Measurements from ENCODE around the gene CPVL. TPM values are rescaled to one million over a fixed set of nuclear protein-coding genes. Genes with fewer than 3 reads are reported as not detected.

CPVL gene
- total RNA-seq, 1 experiment from 2014 or later, result 26.9 TPM

DNA sequence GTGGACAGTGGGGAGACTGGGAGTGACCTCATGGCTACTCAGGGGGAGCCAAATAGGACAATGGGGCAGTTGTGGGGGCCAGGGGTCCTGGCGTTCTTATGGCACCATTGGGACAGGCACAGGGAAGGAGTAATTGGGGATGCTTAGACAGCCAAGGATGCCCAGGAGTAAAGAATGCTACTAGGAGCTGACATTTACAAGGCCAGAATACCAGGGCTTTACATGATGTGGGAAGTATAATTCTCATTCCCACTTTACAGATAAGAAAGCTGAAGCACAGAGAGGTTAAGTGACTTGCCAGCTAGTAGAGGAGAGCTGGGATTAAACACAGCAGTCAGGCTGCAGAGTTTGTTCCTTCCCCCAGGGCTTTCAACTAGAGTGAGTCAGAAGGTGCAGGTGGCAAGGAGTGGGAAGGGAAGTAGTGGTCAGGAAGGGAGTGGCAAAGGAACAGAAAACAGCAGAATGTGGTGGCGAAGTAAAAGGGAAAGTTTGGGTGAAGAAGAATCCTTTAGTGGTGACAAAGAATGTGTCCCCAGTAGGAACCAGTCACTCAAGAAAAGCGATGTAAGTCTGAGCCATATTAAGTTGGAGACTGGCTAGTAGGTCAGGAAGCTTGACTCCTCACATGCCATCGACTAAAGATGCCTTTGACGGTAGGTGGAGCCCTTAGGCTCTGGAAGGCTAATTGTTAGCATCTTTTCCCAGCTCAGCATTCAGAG is 32.8 kb downstream of the CPVL start:
- Histone ChIP-seq H3T11ph (ENCODE audit: low read length) (no peak overlapping the region), H3K14ac (ENCODE audit: insufficient read depth, low read length) (no peak overlapping the region), H3K27me3 (ENCODE audit: insufficient read depth, low read length) (no peaks in the 10 kb centered on the region), H2BK5ac (ENCODE audit: insufficient read length, low read length) (no peak overlapping the region), H4K8ac (replicated peaks; ENCODE audit: insufficient read length, low read depth, low read length) (no peak overlapping the region), H3K56ac (ENCODE audit: insufficient read length, low read depth, low read length) (no peak overlapping the region), H3K9me3 (ENCODE audit: control insufficient read depth, low read depth, low read length) (no peaks in the 10 kb centered on the region), H3K27ac (ENCODE audit: insufficient read length, low read depth, low read length) (no peak overlapping the region), H4K20me1 (ENCODE audit: control insufficient read depth, insufficient read depth, insufficient read length) (no peaks in the 10 kb centered on the region), H3K9ac (ENCODE audit: extremely low read depth, insufficient read length, low read length) (no peak overlapping the region), H2BK120ac (ENCODE audit: low read depth, low read length, poor library complexity, severe bottlenecking) (no peak overlapping the region), H4K91ac (ENCODE audit: insufficient read length, low read depth, low read length) (no peak overlapping the region), H3K79me2 (ENCODE audit: insufficient read depth, low read length) (no peaks in the 10 kb centered on the region), H3K4me1 (ENCODE audit: insufficient read depth, low read length) (no peaks in the 10 kb centered on the region), H3K4me2 (ENCODE audit: insufficient read depth, insufficient read length, low read length) (no peak overlapping the region), H3K23ac (ENCODE audit: insufficient read length, low read depth, low read length) (no peak overlapping the region), H2BK12ac (ENCODE audit: insufficient read length, low read depth, low read length) (no peak overlapping the region), H2AK5ac (ENCODE audit: insufficient read length, low read length) (no peak overlapping the region), H3K18ac (ENCODE audit: insufficient read length, low read depth, low read length) (no peak overlapping the region), H4K5ac (ENCODE audit: insufficient read length, low read depth, low read length) (no peak overlapping the region), H3K23me2 (ENCODE audit: insufficient read length, low read depth, low read length, poor library complexity, severe bottlenecking) (no peaks in the 10 kb centered on the region), H2AFZ (ENCODE audit: low read length) (no peak overlapping the region), H3K4ac (ENCODE audit: low read depth, low read length) (no peak overlapping the region), H3K79me1 (ENCODE audit: insufficient read depth, low read depth, low read length, poor library complexity, severe bottlenecking) (no peaks in the 10 kb centered on the region), H2BK15ac (ENCODE audit: low read depth, low read length) (no peak overlapping the region), H2BK20ac (ENCODE audit: low read depth, low read length, poor library complexity, severe bottlenecking) (no peak overlapping the region)
- H3K27me3 Mint-ChIP-seq (ENCODE audit: low read depth), result no peaks in the 10 kb centered on the region
- peaks cover 3 to 10% (median 9%) of the 10 kb centered on the region in 3 experiments; a peak in 5 of 7 replicates for H3K36me3 Mint-ChIP-seq (ENCODE audit: insufficient read depth in 1 of 3, low read depth in 3 of 3)
- H3K9me3 Mint-ChIP-seq, result peaks cover 0 to 3% of the 10 kb centered on the region in 2 experiments; a peak in 2 of 5 replicates
- no CpG with 5 or more reads among the region's 5 CpGs for WGBS (ENCODE audit: extremely low coverage, insufficient read length, low lambda C conversion rate)
- peak; percentile 52 for DNase-seq
- TF ChIP-seq, protein P1, sequence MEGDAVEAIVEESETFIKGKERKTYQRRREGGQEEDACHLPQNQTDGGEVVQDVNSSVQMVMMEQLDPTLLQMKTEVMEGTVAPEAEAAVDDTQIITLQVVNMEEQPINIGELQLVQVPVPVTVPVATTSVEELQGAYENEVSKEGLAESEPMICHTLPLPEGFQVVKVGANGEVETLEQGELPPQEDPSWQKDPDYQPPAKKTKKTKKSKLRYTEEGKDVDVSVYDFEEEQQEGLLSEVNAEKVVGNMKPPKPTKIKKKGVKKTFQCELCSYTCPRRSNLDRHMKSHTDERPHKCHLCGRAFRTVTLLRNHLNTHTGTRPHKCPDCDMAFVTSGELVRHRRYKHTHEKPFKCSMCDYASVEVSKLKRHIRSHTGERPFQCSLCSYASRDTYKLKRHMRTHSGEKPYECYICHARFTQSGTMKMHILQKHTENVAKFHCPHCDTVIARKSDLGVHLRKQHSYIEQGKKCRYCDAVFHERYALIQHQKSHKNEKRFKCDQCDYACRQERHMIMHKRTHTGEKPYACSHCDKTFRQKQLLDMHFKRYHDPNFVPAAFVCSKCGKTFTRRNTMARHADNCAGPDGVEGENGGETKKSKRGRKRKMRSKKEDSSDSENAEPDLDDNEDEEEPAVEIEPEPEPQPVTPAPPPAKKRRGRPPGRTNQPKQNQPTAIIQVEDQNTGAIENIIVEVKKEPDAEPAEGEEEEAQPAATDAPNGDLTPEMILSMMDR (conservative IDR thresholded peaks at IDR 0.05), result peak; percentile 64
- H3K4me1 Mint-ChIP-seq, result peaks cover 18 to 26% of the 10 kb centered on the region in 2 experiments
- H3K27ac Mint-ChIP-seq, result no peak overlapping the region
- H3K4me3 Mint-ChIP-seq, result no peak overlapping the region; a peak in 1 of 5 replicates

Data from H9 (cell line).